ENCODE data around the gene ALOX5.
A peak's percentile ranks its signal among the peaks of the same experiment; 100 is the strongest.

The ALOX5 gene

GRCh38 chr10:45444022-45444421, 70.0 kb downstream of the ALOX5 start:
- DNase-seq, result no peak

- no peak for DNase-seq
Observed at GRCh38 chr10:45444976-45445898, 71.2 kb downstream of the ALOX5 start.

GRCh38 chr10:45446858-45447257, 72.8 kb downstream of the ALOX5 start:
- DNase-seq, result no peak

GRCh38 chr10:45447416-45447815, 73.4 kb downstream of the ALOX5 start:
- no peak for DNase-seq

GRCh38 chr10:45450866-45451265, 76.8 kb downstream of the ALOX5 start:
- no peak for DNase-seq

GRCh38 chr10:45451407-45451806, 77.4 kb downstream of the ALOX5 start:
- DNase-seq, result no peak

- no peak for DNase-seq
Observed at GRCh38 chr10:45452268-45452667, 78.3 kb downstream of the ALOX5 start.

GRCh38 chr10:45452743-45453452, 78.9 kb downstream of the ALOX5 start:
- no peak for DNase-seq

GRCh38 chr10:45453639-45454255, 79.7 kb downstream of the ALOX5 start:
- DNase-seq, result no peak

GRCh38 chr10:45454262-45454661, 80.2 kb downstream of the ALOX5 start:
- DNase-seq, result no peak

- DNase-seq, result no peak
Observed at GRCh38 chr10:45454859-45455258, 80.8 kb downstream of the ALOX5 start.

GRCh38 chr10:45456233-45456632, 82.2 kb downstream of the ALOX5 start:
- DNase-seq, result no peak

- DNase-seq, result no peak
Observed at GRCh38 chr10:45456822-45457221, 82.8 kb downstream of the ALOX5 start.

- no peak for DNase-seq
Observed at GRCh38 chr10:45457487-45457886, 83.5 kb downstream of the ALOX5 start.

- no peak for DNase-seq
Observed at GRCh38 chr10:45460235-45460878, 86.3 kb downstream of the ALOX5 start.

GRCh38 chr10:45461034-45461433, 87.0 kb downstream of the ALOX5 start:
- no peak for DNase-seq

- DNase-seq, result no peak
Observed at GRCh38 chr10:45463244-45464116, 89.5 kb downstream of the ALOX5 start.

GRCh38 chr10:45464958-45465567, 91.0 kb downstream of the ALOX5 start:
- peak; percentile 74 for DNase-seq

- no peak for DNase-seq
Observed at GRCh38 chr10:45466784-45467183, 92.8 kb downstream of the ALOX5 start.

GRCh38 chr10:45468079-45468478, 94.1 kb downstream of the ALOX5 start:
- no peak for DNase-seq

Measured in activated gamma-delta T cell treated with Interleukin-2 at 50 U/mL for 16 hours (primary cell).